UCSD-AML1 (cell line): ENCODE data around the gene RPL28.
"Not testable (repeated sequence)": the region's sequence is repeated elsewhere in the genome, so short reads cannot be mapped to it uniquely, and the experiment has no call there.

Experiments
- DNase-seq: peaks from one replicate; lab custom pipeline; 2025; ENCODE audit not compliant: unreplicated experiment; lab: John Stamatoyannopoulos, UW

The RPL28 gene

DNA sequence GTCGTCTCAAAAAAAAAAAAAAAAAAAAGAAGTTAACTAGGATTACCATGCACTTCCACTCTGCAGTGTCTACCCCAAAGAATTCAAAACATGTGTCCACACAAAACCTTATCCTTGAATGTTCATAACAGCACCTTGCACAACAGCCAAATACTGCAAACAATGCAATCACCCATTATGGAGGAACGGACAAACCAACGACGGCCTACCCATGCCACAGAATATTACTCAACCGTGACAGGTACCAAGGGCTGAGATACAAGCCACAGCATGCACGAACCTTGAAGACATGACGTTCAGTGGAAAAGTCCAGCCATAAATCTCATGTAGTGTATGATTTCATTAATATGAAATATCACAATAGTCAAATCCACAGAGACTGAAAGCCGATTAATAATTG lies 60.3 kb downstream of the RPL28 start:
- no peak for DNase-seq

- DNase-seq: no peak
These were observed 61.9 kb downstream of the RPL28 start for GRCh38 chr19:55447421-55448174.

- DNase-seq: not testable (repeated sequence)
These were observed 62.4 kb downstream of the RPL28 start for GRCh38 chr19:55448175-55448490.

- no peak for DNase-seq
These were observed 63.7 kb downstream of the RPL28 start for GRCh38 chr19:55449469-55449868.

DNA sequence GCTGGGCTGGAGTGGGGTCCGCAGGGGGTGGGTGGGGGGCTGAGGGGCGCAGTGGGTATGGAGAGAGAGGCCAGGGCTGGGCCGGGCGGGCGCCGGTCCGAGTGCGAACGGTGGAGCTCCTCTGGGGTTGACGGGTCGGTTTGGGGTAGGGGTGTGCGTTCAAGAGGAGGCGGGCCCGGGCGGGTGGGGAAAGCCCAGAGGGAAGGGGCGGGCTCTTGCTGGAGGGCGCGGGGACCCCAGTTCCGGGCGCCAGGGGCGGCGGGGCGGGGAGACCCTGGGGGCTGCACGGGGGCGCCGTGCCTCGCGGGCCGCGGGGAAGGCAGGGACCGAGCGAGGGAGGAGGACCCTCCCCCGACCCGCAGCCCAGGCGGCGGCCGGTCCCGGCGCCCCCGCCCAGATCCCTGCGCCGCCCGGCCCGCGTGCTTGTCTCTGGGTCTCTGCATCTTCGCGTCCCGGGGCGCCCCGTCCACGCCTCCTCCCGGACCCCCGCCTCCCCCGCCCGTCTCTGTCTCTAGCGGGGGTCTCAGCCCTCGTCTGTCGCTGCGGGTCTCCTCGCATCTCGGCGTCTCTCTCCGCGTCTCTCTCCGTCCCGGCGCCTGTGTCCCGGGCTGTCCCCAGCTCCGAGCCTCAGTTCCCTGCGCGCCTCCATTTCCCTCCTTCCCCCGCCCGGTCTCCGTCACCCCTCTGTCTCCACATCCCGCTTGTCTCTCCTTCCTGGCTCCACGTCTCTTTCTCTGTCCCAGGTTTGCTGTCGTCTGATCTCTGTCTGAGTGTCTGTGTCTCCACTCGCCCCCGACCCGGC lies 65.6 kb downstream of the RPL28 start:
- no peak for DNase-seq

GRCh38 chr19:55451965-55452748 lies 66.4 kb downstream of the RPL28 start:
- no peak for DNase-seq
